ENCODE data around the gene LRRN4CL. TPM values are rescaled to one million over a fixed set of nuclear protein-coding genes. Genes with fewer than 3 reads are reported as not detected.

Gene LRRN4CL
- total and polyA plus RNA-seq, 2 of the 4 experiments (the other 2 are of a cell fraction), result 0.36 to 0.84 TPM

- Histone ChIP-seq H2BK5ac (ENCODE audit: low read depth, low read length, poor library complexity, severe bottlenecking) (no peak overlapping the region), H3K14ac (replicated peaks; ENCODE audit: low read depth, low read length) (no peak overlapping the region), H3K9ac (ENCODE audit: low read depth, low read length) (no peak overlapping the region), H3K4ac (ENCODE audit: low read depth, low read length) (no peak overlapping the region), H2BK20ac (ENCODE audit: low read depth, low read length) (no peak overlapping the region), H3K27ac (ENCODE audit: insufficient read depth, low read length) (no peak overlapping the region), H3K27me3 (ENCODE audit: control insufficient read depth, insufficient read depth, low read length) (no peaks in the 10 kb centered on the region), H3K23ac (ENCODE audit: low read depth, low read length) (peak overlapping the region; percentile 8; the same call in 1 of the 2 replicates), H3K4me1 (ENCODE audit: control insufficient read depth, insufficient read depth, low read length) (peaks cover 4% of the 10 kb centered on the region; the same call in 1 of the 2 replicates), H3K4me3 (ENCODE audit: insufficient read depth, low read depth, low read length) (no peak overlapping the region), H4K91ac (ENCODE audit: insufficient read depth, low read depth, low read length) (no peak overlapping the region), H3K56ac (ENCODE audit: extremely low read depth, insufficient read depth, low read length) (no peak overlapping the region), H3K36me3 (ENCODE audit: control insufficient read depth, insufficient read depth, low read length) (peaks cover 56% of the 10 kb centered on the region), H3K9me1 (ENCODE audit: insufficient read depth, low read length) (peaks cover 8% of the 10 kb centered on the region; the same call in 1 of the 2 replicates), H2AK9ac (replicated peaks; ENCODE audit: low read depth, low read length, poor library complexity) (no peak overlapping the region), H4K8ac (ENCODE audit: low read depth in 2 of 2, low read length in 2 of 2) (0 out of 4 replicates have a peak overlapping the region, but pooled peaks of 1 of the 2 experiments have one; percentile 13), H4K5ac (ENCODE audit: low read depth, low read length) (no peak overlapping the region), H3K79me1 (ENCODE audit: low read depth in 1 of 2, low read length in 2 of 2) (peaks cover 29 to 50% of the 10 kb centered on the region in 2 experiments), H3K9me3 (ENCODE audit: control insufficient read depth, insufficient read depth, low read length) (no peaks in the 10 kb centered on the region), H2AK5ac (ENCODE audit: low read depth, low read length) (no peak overlapping the region), H4K20me1 (ENCODE audit: insufficient read depth, low read length) (peaks cover 42% of the 10 kb centered on the region), H3K4me2 (ENCODE audit: low read depth, low read length) (no peak overlapping the region), H2AFZ (replicated peaks; ENCODE audit: low read length, poor library complexity) (no peak overlapping the region), H2BK15ac (ENCODE audit: low read depth, low read length) (no peak overlapping the region), H2BK120ac (ENCODE audit: low read depth, low read length) (no peak overlapping the region), H3K18ac (ENCODE audit: low read depth, low read length) (no peak overlapping the region)
- ATAC-seq (ENCODE audit: low read depth) (peak; percentile 42), DNase-seq (peak; percentile 40)
- dilution Hi-C loops (cut with HindIII; ENCODE audit: low sequenced_read_pairs, unreplicated experiment), result no loop called here
- CTCF ChIA-PET, result no interaction called here
- BruUV-seq (replicated peaks), result TSS peak; percentile 90
- intact Hi-C loops (cut with micrococcal nuclease), result no loop called here
- TF ChIP-seq RCOR1 (IDR thresholded peaks at IDR 0.05; ENCODE audit: insufficient replicate concordance, low read length) (no peak), RAD21 (IDR thresholded peaks at IDR 0.05; ENCODE audit: low read length) (no peak), RFX5 (IDR thresholded peaks at IDR 0.05; ENCODE audit: low read depth, low read length) (no peak), MXI1 (IDR thresholded peaks at IDR 0.05; ENCODE audit: borderline replicate concordance, low read depth, low read length) (no peak)
- TF ChIP-seq, protein P1, sequence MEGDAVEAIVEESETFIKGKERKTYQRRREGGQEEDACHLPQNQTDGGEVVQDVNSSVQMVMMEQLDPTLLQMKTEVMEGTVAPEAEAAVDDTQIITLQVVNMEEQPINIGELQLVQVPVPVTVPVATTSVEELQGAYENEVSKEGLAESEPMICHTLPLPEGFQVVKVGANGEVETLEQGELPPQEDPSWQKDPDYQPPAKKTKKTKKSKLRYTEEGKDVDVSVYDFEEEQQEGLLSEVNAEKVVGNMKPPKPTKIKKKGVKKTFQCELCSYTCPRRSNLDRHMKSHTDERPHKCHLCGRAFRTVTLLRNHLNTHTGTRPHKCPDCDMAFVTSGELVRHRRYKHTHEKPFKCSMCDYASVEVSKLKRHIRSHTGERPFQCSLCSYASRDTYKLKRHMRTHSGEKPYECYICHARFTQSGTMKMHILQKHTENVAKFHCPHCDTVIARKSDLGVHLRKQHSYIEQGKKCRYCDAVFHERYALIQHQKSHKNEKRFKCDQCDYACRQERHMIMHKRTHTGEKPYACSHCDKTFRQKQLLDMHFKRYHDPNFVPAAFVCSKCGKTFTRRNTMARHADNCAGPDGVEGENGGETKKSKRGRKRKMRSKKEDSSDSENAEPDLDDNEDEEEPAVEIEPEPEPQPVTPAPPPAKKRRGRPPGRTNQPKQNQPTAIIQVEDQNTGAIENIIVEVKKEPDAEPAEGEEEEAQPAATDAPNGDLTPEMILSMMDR (conservative IDR thresholded peaks at IDR 0.05; ENCODE audit: low read depth, low read length), result no peak
- no CpG with 5 or more reads among the region's 7 CpGs for WGBS, 2 experiments (ENCODE audit: extremely low coverage in 2 of 2, insufficient read length in 1 of 2)
- in situ Hi-C loops (cut with MboI; ENCODE audit: low sequenced_read_pairs), result no loop called here
- POLR2A ChIA-PET (ENCODE audit: unreplicated experiment), result no interaction called here
Observed at GRCh38 chr11:62721994-62722393, 32.7 kb upstream of the LRRN4CL start.
